Astrocyte of the cerebellum (primary cell): ENCODE results near the gene ARF6.

ENCODE experiments used
- DNase-seq: peaks from one replicate; pipeline ENCODE4 v3.0.0-alpha.2; 2011; ENCODE audit warnings: low read depth
- H3K4me3 ChIP-seq: 2 replicates; pipeline ENCODE4 v1.5.1; 2011; ENCODE audit warnings: mild to moderate bottlenecking, low read depth, low read length, moderate library complexity
- in situ Hi-C: cut with HindIII; loops from 2 replicates; pipeline ENCODE4 v1.10.0; 2017; ENCODE audit warnings: low sequenced_read_pairs
- TF ChIP-seq, protein P1 (sequence below): IDR thresholded peaks from 2 replicates; pipeline ENCODE4 v1.5.1; 2012; ENCODE audit warnings: low read length, low read depth, moderate library complexity, mild to moderate bottlenecking; ENCODE audit errors: missing control alignments

Gene ARF6

DNA sequence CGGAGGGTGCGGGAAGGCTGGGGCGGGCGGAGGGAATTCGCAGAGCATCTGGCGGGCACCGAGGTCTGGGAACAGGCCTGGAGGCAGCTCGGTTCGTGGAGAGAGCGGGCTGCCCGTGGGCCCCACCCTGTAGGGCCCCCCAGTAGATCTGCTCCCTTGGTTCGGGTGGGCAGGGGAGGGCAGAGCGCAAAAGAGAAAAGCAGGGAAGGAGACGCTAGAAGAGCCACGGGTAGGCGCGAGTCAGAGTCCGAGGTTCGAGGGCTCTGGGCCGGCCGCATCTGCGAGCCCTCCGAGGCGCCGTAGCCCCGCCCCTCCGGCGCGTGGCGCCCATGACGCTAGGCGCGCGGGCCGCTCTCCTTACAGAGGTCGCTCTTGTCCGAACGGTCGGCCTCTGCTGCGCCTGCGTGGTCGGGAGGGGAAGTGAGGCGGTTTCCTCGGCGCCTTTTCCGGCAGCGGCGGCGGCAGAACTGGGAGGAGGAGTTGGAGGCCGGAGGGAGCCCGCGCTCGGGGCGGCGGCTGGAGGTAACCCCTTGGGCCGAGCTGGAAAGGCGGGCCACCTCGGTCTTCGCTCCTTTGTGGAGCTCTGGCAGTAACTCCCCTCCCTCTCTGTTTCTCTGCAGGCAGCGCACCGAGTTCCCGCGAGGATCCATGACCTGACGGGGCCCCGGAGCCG lies at the start of gene ARF6:
Gene ARF6 (plus strand): TSS at position 447 of the 673 bp plus-strand sequence. CDS start 655 bp downstream, outside the sequence.
- peak within 1 kb of the TSS; percentile 85 for H3K4me3 ChIP-seq
- in situ Hi-C loops = no loop called here
- TF ChIP-seq, protein P1, sequence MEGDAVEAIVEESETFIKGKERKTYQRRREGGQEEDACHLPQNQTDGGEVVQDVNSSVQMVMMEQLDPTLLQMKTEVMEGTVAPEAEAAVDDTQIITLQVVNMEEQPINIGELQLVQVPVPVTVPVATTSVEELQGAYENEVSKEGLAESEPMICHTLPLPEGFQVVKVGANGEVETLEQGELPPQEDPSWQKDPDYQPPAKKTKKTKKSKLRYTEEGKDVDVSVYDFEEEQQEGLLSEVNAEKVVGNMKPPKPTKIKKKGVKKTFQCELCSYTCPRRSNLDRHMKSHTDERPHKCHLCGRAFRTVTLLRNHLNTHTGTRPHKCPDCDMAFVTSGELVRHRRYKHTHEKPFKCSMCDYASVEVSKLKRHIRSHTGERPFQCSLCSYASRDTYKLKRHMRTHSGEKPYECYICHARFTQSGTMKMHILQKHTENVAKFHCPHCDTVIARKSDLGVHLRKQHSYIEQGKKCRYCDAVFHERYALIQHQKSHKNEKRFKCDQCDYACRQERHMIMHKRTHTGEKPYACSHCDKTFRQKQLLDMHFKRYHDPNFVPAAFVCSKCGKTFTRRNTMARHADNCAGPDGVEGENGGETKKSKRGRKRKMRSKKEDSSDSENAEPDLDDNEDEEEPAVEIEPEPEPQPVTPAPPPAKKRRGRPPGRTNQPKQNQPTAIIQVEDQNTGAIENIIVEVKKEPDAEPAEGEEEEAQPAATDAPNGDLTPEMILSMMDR = peak; percentile 4

DNA sequence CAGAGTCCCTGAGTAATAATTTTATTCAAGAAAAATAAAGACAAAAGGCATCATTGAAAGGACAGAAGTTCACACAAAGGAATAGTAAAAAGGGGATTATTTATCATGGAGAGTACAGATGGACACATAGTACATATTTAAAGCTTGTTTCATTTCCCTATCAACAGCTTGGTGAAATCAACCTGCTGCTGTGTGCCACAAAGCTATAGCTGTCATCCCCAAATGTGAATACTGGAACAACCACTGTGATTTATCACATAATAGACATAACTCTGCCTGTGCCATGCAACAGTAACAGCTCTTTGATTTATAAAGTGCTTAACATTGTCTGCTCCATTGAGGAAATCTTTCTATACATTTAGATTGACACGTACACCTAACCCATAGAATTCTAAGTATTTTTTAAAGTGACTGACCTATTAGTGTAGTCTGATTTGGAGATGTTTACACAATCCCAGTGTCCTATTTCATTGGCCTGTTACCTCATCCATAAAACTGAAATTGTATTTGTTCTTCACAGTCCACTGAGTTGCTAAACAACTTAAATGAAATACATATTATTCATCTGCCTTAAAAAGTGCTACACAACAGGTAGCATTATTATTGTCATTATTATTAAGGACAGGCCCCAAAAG lies 43.6 kb upstream of the ARF6 start:
- TF ChIP-seq, protein P1 = no peak
- in situ Hi-C loops = no loop called here
- no peak overlapping the region for H3K4me3 ChIP-seq
- DNase-seq = no peak

More for the DNA sequence above, at the start of gene ARF6:
- peak; percentile 92 for DNase-seq

DNA sequence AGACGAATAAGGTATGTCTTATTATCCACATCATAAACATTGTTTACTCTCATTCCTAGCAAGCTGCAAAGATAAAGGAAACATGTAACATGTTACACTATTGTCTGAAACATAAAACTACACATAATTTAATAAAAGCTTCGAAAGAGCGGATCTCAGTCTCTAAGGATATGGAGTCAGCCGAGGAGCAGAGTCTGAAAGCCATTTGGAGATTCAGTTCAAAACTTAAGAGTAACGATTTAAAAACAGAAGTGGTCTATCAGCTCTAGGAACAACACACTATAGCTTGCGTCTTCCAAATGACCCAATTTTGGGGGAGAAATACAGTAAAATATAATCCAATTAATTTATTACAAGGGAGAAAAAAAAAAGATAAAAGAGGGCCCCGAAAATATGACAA lies 41.1 kb upstream of the ARF6 start:
- in situ Hi-C loops = no loop called here
- H3K4me3 ChIP-seq = peak overlapping the region; percentile 90
- TF ChIP-seq, protein P1 = no peak

DNA sequence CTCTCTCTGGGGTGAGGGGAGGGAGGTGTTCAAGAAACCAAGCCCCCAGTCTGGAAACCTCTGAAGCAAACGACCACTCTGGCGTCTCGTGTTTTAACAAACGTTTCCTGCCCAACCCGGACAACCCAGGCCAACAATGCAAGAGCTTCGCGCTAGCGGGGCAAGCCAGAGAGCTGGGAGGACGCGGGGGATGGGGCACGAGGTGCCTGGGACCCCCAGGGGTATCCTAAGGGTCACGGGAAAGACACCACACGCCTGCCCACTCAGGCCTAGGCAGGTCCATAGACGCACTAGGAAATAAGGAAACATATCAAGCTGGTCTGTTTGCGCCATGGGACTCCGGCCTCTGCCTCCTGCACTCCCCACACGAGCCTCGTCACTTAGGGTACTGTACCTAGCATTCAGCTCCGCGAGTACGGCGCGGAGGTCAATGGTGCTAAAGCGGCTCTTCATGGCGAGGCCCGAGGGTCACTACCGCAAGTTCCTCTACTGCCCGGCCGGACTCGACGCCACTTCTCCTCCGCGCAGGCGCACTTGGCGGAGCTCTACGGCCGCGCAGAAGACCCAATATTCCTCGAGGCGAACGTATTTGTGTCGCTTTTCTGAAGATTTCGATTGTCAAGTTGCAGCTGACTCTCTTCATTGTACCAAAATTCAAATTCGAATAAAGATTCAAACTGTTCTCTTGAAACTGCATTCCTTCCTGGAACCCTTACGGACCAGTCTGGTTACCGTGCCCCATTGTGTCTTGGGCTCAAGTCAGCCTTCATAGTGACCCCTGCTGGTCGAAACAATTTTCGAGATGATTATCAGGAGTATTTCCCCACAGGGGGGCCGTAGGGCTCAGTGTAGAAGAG lies 40.4 kb upstream of the ARF6 start, which contains the start of gene NEMF:
Gene NEMF (minus strand): TSS at position 488 of the 857 bp plus-strand sequence. CDS start 35 bp downstream, at position 453.
- in situ Hi-C loops = no loop called here
- peak; percentile 81 for DNase-seq
- TF ChIP-seq, protein P1 = peak; percentile 81
- peak within 1 kb of the TSS; percentile 90 for H3K4me3 ChIP-seq

More for the DNA sequence above, 41.1 kb upstream of the ARF6 start:
- DNase-seq = no peak

DNA sequence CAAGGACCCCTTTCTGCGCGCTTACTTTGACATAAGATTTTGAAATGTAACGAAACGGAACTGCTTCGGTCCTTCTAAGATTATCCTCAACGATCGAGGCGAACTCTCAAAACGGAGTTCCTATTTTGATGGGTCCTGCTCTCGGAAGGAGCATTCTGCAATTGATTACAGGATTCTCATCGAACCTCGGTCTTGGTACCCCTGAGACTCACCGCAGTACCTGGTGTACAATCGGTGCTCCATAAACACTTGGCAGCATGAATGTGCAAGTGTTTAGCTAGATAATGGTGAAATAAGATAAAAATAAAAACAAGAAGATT lies 39.8 kb upstream of the ARF6 start:
- H3K4me3 ChIP-seq = peak overlapping the region; percentile 90
- TF ChIP-seq, protein P1 = no peak
- DNase-seq = no peak
- in situ Hi-C loops = no loop called here
